OCI-LY7 (cell line): Measurements from ENCODE around the gene CCDC51. TPM values are rescaled to one million over a fixed set of nuclear protein-coding genes. Genes with fewer than 3 reads are reported as not detected.

ENCODE experiments used
- BruUV-seq: library from RNA; stranded (reverse); fragments of 400-500 nt; replicated peaks from 2 replicates; lab custom pipeline; 2021; lab: Mats Ljungman, UMichigan
- CTCF ChIA-PET: fragments of 300-600 bp; sonication (Branson Sonifier 250); formaldehyde crosslinking; loops from one replicate; lab custom pipeline; 2022; ENCODE audit warnings: antibody characterized with exemption; ENCODE audit not compliant: unreplicated experiment; lab: Charles Lee
- POLR2A ChIA-PET: fragments of 300-600 bp; sonication (Branson Sonifier 250); formaldehyde crosslinking; loops from one replicate; lab custom pipeline; 2022; ENCODE audit warnings: antibody characterized with exemption; lab: Charles Lee
- DNase-seq: peaks from one replicate; pipeline ENCODE4 v3.0.0-alpha.2; 2015; ENCODE audit warnings: low spot score
- H2AFZ ChIP-seq: fragments of 200-600 bp; sonication (generic), shearing (Covaris generic); 2 replicates; pipeline ENCODE4 v1.6.1; 2014; ENCODE audit warnings: mild to moderate bottlenecking, antibody characterized with exemption, low read length, moderate library complexity
- H3K27ac ChIP-seq: fragments of 200-600 bp; sonication (generic); 2 replicates; pipeline ENCODE4 v1.5.1; 2014; ENCODE audit warnings: mixed run types, low read depth, mild to moderate bottlenecking, moderate library complexity, low read length, inconsistent platforms; ENCODE audit not compliant: poor library complexity, severe bottlenecking
- H3K36me3 ChIP-seq: fragments of 200-600 bp; sonication (generic); 2 replicates; pipeline ENCODE4 v1.6.1; 2014; ENCODE audit warnings: mild to moderate bottlenecking, antibody characterized with exemption, low read length, moderate library complexity, mixed read lengths; ENCODE audit not compliant: insufficient read depth
- H3K4me1 ChIP-seq: fragments of 200-600 bp; sonication (generic); 2 replicates; pipeline ENCODE4 v1.5.1; 2014; ENCODE audit warnings: mild to moderate bottlenecking, low read length; ENCODE audit not compliant: insufficient read depth, poor library complexity, severe bottlenecking
- H3K4me2 ChIP-seq: fragments of 200-600 bp; sonication (generic); 2 replicates; pipeline ENCODE4 v1.6.1; 2014; ENCODE audit warnings: mild to moderate bottlenecking, low read length
- H3K4me3 ChIP-seq: fragments of 200-600 bp; sonication (generic); 2 replicates; pipeline ENCODE4 v1.5.1; 2014; ENCODE audit warnings: mild to moderate bottlenecking, low read depth, low read length; ENCODE audit not compliant: poor library complexity, severe bottlenecking
- H3K79me2 ChIP-seq: fragments of 200-600 bp; sonication (generic); 2 replicates; pipeline ENCODE4 v1.6.1; 2016; ENCODE audit warnings: low read depth, mild to moderate bottlenecking, low read length, moderate library complexity, mixed read lengths; ENCODE audit not compliant: insufficient read depth
- H3K9me2 ChIP-seq: fragments of 200-600 bp; sonication (generic); 2 replicates; pipeline ENCODE4 v1.6.1; 2016; ENCODE audit warnings: mild to moderate bottlenecking, low read length, mixed read lengths; ENCODE audit not compliant: insufficient read depth
- H3K9me3 ChIP-seq: fragments of 200-600 bp; sonication (generic); 2 replicates; pipeline ENCODE4 v1.6.1; 2014; ENCODE audit warnings: mild to moderate bottlenecking, mixed run types, low read length, mixed read lengths
- H4K20me1 ChIP-seq: fragments of 200-600 bp; sonication (generic); 2 replicates; pipeline ENCODE4 v1.6.1; 2014; ENCODE audit warnings: mild to moderate bottlenecking, antibody characterized with exemption, low read length, moderate library complexity, mixed read lengths; ENCODE audit not compliant: insufficient read depth
- CTCF ChIP-seq: fragments of 200-600 bp; sonication (generic); conservative IDR thresholded peaks from 2 replicates; pipeline ENCODE4 v1.5.1; 2014; ENCODE audit warnings: mild to moderate bottlenecking, antibody characterized with exemption, low read length, moderate library complexity, mixed read lengths
- EZH2phosphoT487 ChIP-seq: fragments of 200-600 bp; sonication (generic); IDR thresholded peaks from 2 replicates; pipeline ENCODE4 v1.6.1; 2018; ENCODE audit warnings: low read depth, borderline replicate concordance, mild to moderate bottlenecking, mixed run types, antibody characterized with exemption, low read length, moderate library complexity, mixed read lengths
- intact Hi-C: fragments of 100-400 bp; cut with micrococcal nuclease; formaldehyde crosslinking; loops from one replicate; pipeline ENCODE4 v1.10.0; 2022; ENCODE audit not compliant: unreplicated experiment
- total RNA-seq, 2 experiments: library from RNA; depleted of rRNA in 1 of 2; stranded (reverse); fragments of >200 nt in 1 of 2; shearing (Covaris generic) in 1 of 2; gene quantifications; 2 replicates each; pipeline ENCODE4 v1.2.3, GENCODE V29; 2014 to 2022

The CCDC51 gene
- total RNA-seq, 2 experiments from 2014 or later: 23.0 to 24.9 TPM

- H3K9me3 ChIP-seq: no peaks in the 10 kb centered on the region
- intact Hi-C loops: no loop called here
- no peak overlapping the region for H3K4me3 ChIP-seq
- ChIA-PET POLR2A (interaction anchor here (0.7 kb wide), 1 partner anchor 115 kb away, joined by 6 read pairs; no protein-coding TSS in a partner anchor), CTCF (no interaction called here)
- no peak overlapping the region for H2AFZ ChIP-seq
- H3K4me2 ChIP-seq: no peak overlapping the region
- H3K9me2 ChIP-seq: no peaks in the 10 kb centered on the region
- H3K36me3 ChIP-seq: no peaks in the 10 kb centered on the region
- DNase-seq: no peak
- BruUV-seq: no TSS peak
- H3K79me2 ChIP-seq: no peaks in the 10 kb centered on the region
- no peaks in the 10 kb centered on the region for H4K20me1 ChIP-seq
- H3K4me1 ChIP-seq: peaks cover 6% of the 10 kb centered on the region
- H3K27ac ChIP-seq: no peak overlapping the region
- TF ChIP-seq EZH2phosphoT487: no peak
- no peak for TF ChIP-seq CTCF
These were observed 21.8 kb downstream of the CCDC51 start for GRCh38 chr3:48418140-48418539.

- Histone ChIP-seq H3K9me2 (no peaks in the 10 kb centered on the region), H3K36me3 (no peaks in the 10 kb centered on the region), H3K27ac (no peak overlapping the region), H3K79me2 (no peaks in the 10 kb centered on the region), H3K4me1 (peaks cover 6% of the 10 kb centered on the region), H2AFZ (no peak overlapping the region), H3K4me3 (no peak overlapping the region), H3K9me3 (no peaks in the 10 kb centered on the region), H4K20me1 (no peaks in the 10 kb centered on the region), H3K4me2 (no peak overlapping the region)
- CTCF ChIA-PET: no interaction called here
- no peak for TF ChIP-seq CTCF
- no peak for TF ChIP-seq EZH2phosphoT487
- no TSS peak for BruUV-seq
- intact Hi-C loops: no loop called here
- no peak for DNase-seq
- POLR2A ChIA-PET: interaction anchor here (0.7 kb wide), 1 partner anchor 115 kb away, joined by 6 read pairs; no protein-coding TSS in a partner anchor
These were observed 22.3 kb downstream of the CCDC51 start for GRCh38 chr3:48417529-48418108.

GRCh38 chr3:48416546-48416945 lies 23.4 kb downstream of the CCDC51 start:
- Histone ChIP-seq H3K4me2 (no peak overlapping the region), H4K20me1 (no peaks in the 10 kb centered on the region), H3K79me2 (no peaks in the 10 kb centered on the region), H2AFZ (no peak overlapping the region), H3K9me3 (no peaks in the 10 kb centered on the region), H3K27ac (no peak overlapping the region), H3K36me3 (no peaks in the 10 kb centered on the region), H3K9me2 (no peaks in the 10 kb centered on the region), H3K4me3 (no peak overlapping the region), H3K4me1 (peaks cover 6% of the 10 kb centered on the region)
- POLR2A ChIA-PET: no interaction called here
- intact Hi-C loops: no loop called here
- no TSS peak for BruUV-seq
- CTCF ChIA-PET: no interaction called here
- DNase-seq: no peak
- TF ChIP-seq EZH2phosphoT487 (no peak), CTCF (no peak)
